Right ventricle myocardium superior (tissue), 1 donor: Measurements from ENCODE around the gene LRP2BP. TPM values are rescaled to one million over a fixed set of nuclear protein-coding genes. Genes with fewer than 3 reads are reported as not detected.
"Not testable (repeated sequence)": the region's sequence is repeated elsewhere in the genome, so short reads cannot be mapped to it uniquely, and the experiment has no call there.

Experiments used
- ATAC-seq: fragments of 200-7000 bp; cut with Tn5 transposase; one replicate; pipeline ENCODE4 v1.9.1; 2020; ENCODE audit warnings: mild to moderate bottlenecking; ENCODE audit not compliant: poor library complexity
- DNase-seq: peaks from one replicate; pipeline ENCODE4 v3.0.0-alpha.2; 2020
- intact Hi-C: fragments of 100-400 bp; cut with DNase I; formaldehyde crosslinking; loops from one replicate; pipeline ENCODE4 v1.11.2; 2022
- total RNA-seq: library from RNA; stranded (reverse); fragmentation: NEBNext Ultra II Directional; extraction: Animal tissue kit (Norgen Biotek cat#: 25700); gene quantifications from one replicate; pipeline ENCODE4 v1.2.1, GENCODE V29; 2021
- donor health status: DM: no; HTN: yes; CAD: no; lungs with severe emphysema.

Gene LRP2BP
- total RNA-seq, 1 donor from 2014 or later = 2.6 TPM

- intact Hi-C loops = no loop called here
- DNase-seq (no peak), ATAC-seq (no peak)
Measured at GRCh38 chr4:185341841-185342240, 53.9 kb downstream of the LRP2BP start.

GRCh38 chr4:185341377-185341776, 54.3 kb downstream of the LRP2BP start:
- intact Hi-C loops = no loop called here
- ATAC-seq = no peak
- DNase-seq = no peak

- no peak for ATAC-seq
- DNase-seq = no peak
- intact Hi-C loops = no loop called here
Measured at GRCh38 chr4:185339941-185340340, 55.8 kb downstream of the LRP2BP start.

GRCh38 chr4:185335579-185335978, 60.1 kb downstream of the LRP2BP start:
- ATAC-seq = no peak
- intact Hi-C loops = no loop called here
- no peak for DNase-seq

GRCh38 chr4:185334326-185334725, 61.4 kb downstream of the LRP2BP start:
- DNase-seq (no peak), ATAC-seq (no peak)
- intact Hi-C loops = no loop called here

GRCh38 chr4:185332575-185333464, 62.9 kb downstream of the LRP2BP start:
- DNase-seq (no peak), ATAC-seq (no peak)
- intact Hi-C loops = no loop called here

- ATAC-seq = not testable (repeated sequence)
Measured at GRCh38 chr4:185329879-185330510, 65.7 kb downstream of the LRP2BP start.

GRCh38 chr4:185328586-185328985, 67.1 kb downstream of the LRP2BP start:
- intact Hi-C loops = no loop called here
- ATAC-seq (no peak), DNase-seq (no peak)

More at GRCh38 chr4:185329879-185330510, 65.7 kb downstream of the LRP2BP start:
- DNase-seq, intact Hi-C loops: not testable (repeated sequence)

- ATAC-seq, DNase-seq, intact Hi-C loops: not testable (repeated sequence)
Measured at GRCh38 chr4:185325721-185326120, 70.0 kb downstream of the LRP2BP start.

- ATAC-seq, intact Hi-C loops, DNase-seq: not testable (repeated sequence)
Measured at GRCh38 chr4:185324361-185324760, 71.4 kb downstream of the LRP2BP start.

- intact Hi-C loops = no loop called here
- ATAC-seq (no peak), DNase-seq (no peak)
Measured at GRCh38 chr4:185323606-185324005, 72.1 kb downstream of the LRP2BP start.

- intact Hi-C loops = no loop called here
- no peak for DNase-seq
- ATAC-seq = no peak
Measured at GRCh38 chr4:185322803-185323202, 72.9 kb downstream of the LRP2BP start.

GRCh38 chr4:185318679-185319078, 77.0 kb downstream of the LRP2BP start:
- no peak for ATAC-seq
- no peak for DNase-seq
- intact Hi-C loops = no loop called here

GRCh38 chr4:185317880-185318279, 77.8 kb downstream of the LRP2BP start:
- ATAC-seq = no peak
- intact Hi-C loops = no loop called here

GRCh38 chr4:185317462-185317861, 78.3 kb downstream of the LRP2BP start:
- ATAC-seq, intact Hi-C loops, DNase-seq: not testable (repeated sequence)

More at GRCh38 chr4:185317880-185318279, 77.8 kb downstream of the LRP2BP start:
- DNase-seq = no peak

Other genes starting within 250 kb of the LRP2BP start
- 11.3 TPM for gene CFAP97, start 191.9 kb downstream of the LRP2BP start, total RNA-seq
- gene SNX25, start 186.3 kb downstream of the LRP2BP start, total RNA-seq = 11.1 TPM
- 22.1 TPM for gene ANKRD37, start 917 bp upstream of the LRP2BP start, total RNA-seq
- gene UFSP2, start 30.0 kb upstream of the LRP2BP start, total RNA-seq = 49.4 TPM
- gene CCDC110, start 75.8 kb upstream of the LRP2BP start, total RNA-seq = 1.6 TPM
- gene PDLIM3, start 139.6 kb upstream of the LRP2BP start, total RNA-seq = 208 TPM